Endothelial cell of umbilical vein (primary cell): ENCODE data around the gene KLHL42. TPM values are rescaled to one million over a fixed set of nuclear protein-coding genes. Genes with fewer than 3 reads are reported as not detected.

Experiments used
- BruUV-seq: library from RNA; stranded (reverse); fragments of 400-500 nt; replicated peaks from 2 replicates; lab custom pipeline; 2021; lab: Mats Ljungman, UMichigan
- CTCF ChIA-PET: fragments of 300-600, 350-600 bp; sonication (Branson Sonifier 250); formaldehyde crosslinking; loops from one replicate; lab custom pipeline; 2021; ENCODE audit warnings: antibody characterized with exemption, inconsistent platforms; lab: Charles Lee
- POLR2A ChIA-PET: fragments of 300-600, 350-600 bp; sonication (Branson Sonifier 250); formaldehyde crosslinking; loops from one replicate; lab custom pipeline; 2021; ENCODE audit warnings: antibody characterized with exemption, inconsistent platforms; lab: Charles Lee
- DNase-seq: peaks from one replicate; pipeline ENCODE4 v3.0.0-alpha.2; 2011; ENCODE audit warnings: low read depth, low spot score
- FAIRE-seq: peaks from 2 replicates; lab custom pipeline; 2011; peaks lifted over from hg19 to GRCh38; lab: Jason Lieb, UNC
- H2AFZ ChIP-seq: 2 replicates; pipeline ENCODE4 v1.6.0; 2012; ENCODE audit warnings: low read depth, low read length, control low read depth, inconsistent platforms
- H3K27ac ChIP-seq: 2 replicates; pipeline ENCODE4 v1.5.1; 2011; ENCODE audit warnings: low read depth, mild to moderate bottlenecking, control low read depth, low read length, moderate library complexity; ENCODE audit not compliant: insufficient read depth
- H3K27me3 ChIP-seq, 2 experiments: 2 replicates each; pipeline versions ENCODE4 v1.6.0 to v1.6.1; 2011; ENCODE audit warnings: low read length in 2 of 2, mixed read lengths in 1 of 2; ENCODE audit not compliant: control insufficient read depth in 2 of 2, insufficient read depth in 2 of 2
- H3K36me3 ChIP-seq, 2 experiments: 2 replicates in 1 of 2; 3 replicates in 1 of 2; pipeline ENCODE4 v1.5.1; 2011; ENCODE audit warnings: low read length in 2 of 2, mild to moderate bottlenecking in 1 of 2, moderate library complexity in 1 of 2; ENCODE audit not compliant: control insufficient read depth in 2 of 2, insufficient read depth in 2 of 2; ENCODE audit errors: extremely low read depth in 1 of 2
- H3K4me1 ChIP-seq: 3 replicates; pipeline ENCODE4 v1.5.1; 2011; ENCODE audit warnings: mild to moderate bottlenecking, low read length; ENCODE audit not compliant: control insufficient read depth, insufficient read depth; ENCODE audit errors: extremely low read depth
- H3K4me2 ChIP-seq: 2 replicates; pipeline ENCODE4 v1.6.1; 2011; ENCODE audit warnings: low read length, control low read depth, mixed read lengths; ENCODE audit not compliant: insufficient read depth
- H3K4me3 ChIP-seq, 3 experiments: fragments of 200-600 bp in 1 of 3; sonication (generic), shearing (Covaris generic) in 1 of 3; replicated peaks in 1 of 3; 2 replicates each; pipeline ENCODE4 v1.5.1; 2011 to 2016; ENCODE audit warnings: control low read depth in 3 of 3, low read length in 3 of 3, mild to moderate bottlenecking in 2 of 3, inconsistent platforms in 1 of 3, low read depth in 1 of 3, moderate library complexity in 1 of 3; ENCODE audit not compliant: insufficient read depth in 1 of 3
- H3K79me2 ChIP-seq: 2 replicates; pipeline ENCODE4 v1.6.0; 2012; ENCODE audit warnings: low read length, inconsistent platforms; ENCODE audit not compliant: control insufficient read depth, insufficient read depth
- H3K9ac ChIP-seq: replicated peaks from 2 replicates; pipeline ENCODE3; 2011; ENCODE audit warnings: low read length, control low read depth; ENCODE audit not compliant: insufficient read depth; ENCODE audit errors: extremely low read depth
- H3K9me1 ChIP-seq: replicated peaks from 3 replicates; pipeline ENCODE4 v1.6.0; 2011; ENCODE audit warnings: mild to moderate bottlenecking, low read length; ENCODE audit not compliant: control insufficient read depth, insufficient read depth; ENCODE audit errors: extremely low read depth
- H3K9me3 ChIP-seq: replicated peaks from 2 replicates; pipeline ENCODE4 v1.5.1; 2012; ENCODE audit warnings: low read length, inconsistent platforms; ENCODE audit not compliant: control insufficient read depth, insufficient read depth
- H4K20me1 ChIP-seq: replicated peaks from 2 replicates; pipeline ENCODE3; 2011; ENCODE audit warnings: mild to moderate bottlenecking, low read length; ENCODE audit not compliant: control insufficient read depth, insufficient read depth; ENCODE audit errors: extremely low read depth
- EZH2 ChIP-seq: IDR thresholded peaks from 2 replicates; pipeline ENCODE4 v1.6.1; 2012; ENCODE audit warnings: borderline replicate concordance, low read depth, mild to moderate bottlenecking, moderate library complexity, low read length, inconsistent platforms; ENCODE audit not compliant: severe bottlenecking
- FOS ChIP-seq: IDR thresholded peaks from 2 replicates; pipeline ENCODE4 v1.6.1; 2011; ENCODE audit warnings: mild to moderate bottlenecking, low read length, moderate library complexity, borderline replicate concordance; ENCODE audit not compliant: insufficient read depth
- GATA2 ChIP-seq: IDR thresholded peaks from 2 replicates; pipeline ENCODE4 v1.7.0; 2011; ENCODE audit warnings: low read depth, mild to moderate bottlenecking, moderate library complexity, mixed read lengths, low read length; ENCODE audit not compliant: insufficient read length, insufficient read depth
- JUN ChIP-seq: IDR thresholded peaks from 2 replicates; pipeline ENCODE4 v1.6.1; 2011; ENCODE audit warnings: borderline replicate concordance, low read depth; ENCODE audit not compliant: insufficient read length, insufficient read depth
- MYC ChIP-seq: IDR thresholded peaks from one replicate; pipeline ENCODE4 v1.6.1; 2011; ENCODE audit warnings: mild to moderate bottlenecking, low read depth, low read length
- POLR2A ChIP-seq: IDR thresholded peaks from 2 replicates; pipeline ENCODE4 v1.6.1; 2012; ENCODE audit warnings: low read depth, mild to moderate bottlenecking, control low read depth, low read length
- POLR2AphosphoS5 ChIP-seq: IDR thresholded peaks from 2 replicates; pipeline ENCODE4 v1.6.1; 2012; ENCODE audit warnings: low read depth, mild to moderate bottlenecking, control low read depth, low read length, moderate library complexity; ENCODE audit not compliant: insufficient read depth
- dilution Hi-C: fragments of 300-500 bp; cut with MboI; formaldehyde crosslinking; loops from one replicate; pipeline ENCODE4 v1.15.0; 2019; ENCODE audit warnings: low sequenced_read_pairs; ENCODE audit not compliant: extremely low pct_ligation_motif_present
- intact Hi-C: fragments of 100-400 bp; cut with micrococcal nuclease; formaldehyde crosslinking; loops from one replicate; pipeline ENCODE4 v1.10.0; 2022
- polyA plus RNA-seq, 4 experiments: library from polyadenylated mRNA; depleted of rRNA in 3 of 4; stranded (reverse) in 3 of 4; unstranded in 1 of 4; fragments of >200 nt; gene quantifications; 2 replicates each; pipeline versions ENCODE4 v1.2.1 to v1.2.3, GENCODE V29; 2011 to 2012; ENCODE audit warnings: missing spikeins in 1 of 4
- total RNA-seq: library from RNA; stranded (reverse); gene quantifications from 2 replicates; pipeline ENCODE4 v1.2.3, GENCODE V29; 2021
- TF ChIP-seq, protein P1 (sequence below): IDR thresholded peaks from 2 replicates; pipeline ENCODE4 v1.6.1; 2011; ENCODE audit not compliant: insufficient read depth, insufficient read length
- TF ChIP-seq, protein P2 (sequence below), 2 donors: IDR thresholded peaks; 1 replicate in 1 of 2; 2 replicates in 1 of 2; pipeline ENCODE4 v1.5.1; 2011; ENCODE audit warnings: low read length in 2 of 2, mild to moderate bottlenecking in 2 of 2, moderate library complexity in 2 of 2, control low read depth in 1 of 2, inconsistent platforms in 1 of 2, low read depth in 1 of 2; ENCODE audit not compliant: insufficient read depth in 1 of 2; ENCODE audit errors: extremely low read depth in 1 of 2

Gene KLHL42
- total and polyA plus RNA-seq, 2 donors (not counting 3 experiments of a cell fraction or from before 2014, with no cell fraction given): 20.1 to 36.2 TPM

DNA sequence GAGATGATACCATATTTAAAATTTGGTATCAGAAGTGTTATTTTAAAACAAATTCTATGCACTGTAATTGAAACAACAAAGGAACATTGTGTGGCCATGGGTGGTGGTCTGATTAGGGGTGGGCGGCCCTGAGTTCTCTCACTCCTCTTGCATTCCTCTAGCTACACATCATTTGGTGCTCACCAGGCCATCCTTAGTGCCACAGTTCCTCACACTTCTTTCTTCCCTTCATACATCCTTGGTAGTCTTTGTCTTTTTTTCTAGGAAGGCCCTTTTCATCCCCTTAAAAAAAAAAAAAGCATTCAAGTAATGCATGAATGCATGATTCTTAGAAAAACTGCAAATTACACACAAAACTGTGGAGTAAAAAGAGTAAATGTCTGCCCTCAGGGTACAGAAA, 2.4 kb downstream of the KLHL42 start:
- dilution Hi-C loops: no loop called here
- no peak for FAIRE-seq
- H3K9me1 ChIP-seq: no peaks in the 10 kb centered on the region
- peaks cover 33% of the 10 kb centered on the region for H3K4me1 ChIP-seq
- DNase-seq: no peak
- TF ChIP-seq JUN: no peak
- no peak for TF ChIP-seq EZH2
- TF ChIP-seq GATA2: no peak
- TF ChIP-seq, protein P1, sequence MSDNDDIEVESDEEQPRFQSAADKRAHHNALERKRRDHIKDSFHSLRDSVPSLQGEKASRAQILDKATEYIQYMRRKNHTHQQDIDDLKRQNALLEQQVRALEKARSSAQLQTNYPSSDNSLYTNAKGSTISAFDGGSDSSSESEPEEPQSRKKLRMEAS: no peak
- TF ChIP-seq FOS: no peak
- no peak for TF ChIP-seq POLR2AphosphoS5
- TF ChIP-seq, protein P2, sequence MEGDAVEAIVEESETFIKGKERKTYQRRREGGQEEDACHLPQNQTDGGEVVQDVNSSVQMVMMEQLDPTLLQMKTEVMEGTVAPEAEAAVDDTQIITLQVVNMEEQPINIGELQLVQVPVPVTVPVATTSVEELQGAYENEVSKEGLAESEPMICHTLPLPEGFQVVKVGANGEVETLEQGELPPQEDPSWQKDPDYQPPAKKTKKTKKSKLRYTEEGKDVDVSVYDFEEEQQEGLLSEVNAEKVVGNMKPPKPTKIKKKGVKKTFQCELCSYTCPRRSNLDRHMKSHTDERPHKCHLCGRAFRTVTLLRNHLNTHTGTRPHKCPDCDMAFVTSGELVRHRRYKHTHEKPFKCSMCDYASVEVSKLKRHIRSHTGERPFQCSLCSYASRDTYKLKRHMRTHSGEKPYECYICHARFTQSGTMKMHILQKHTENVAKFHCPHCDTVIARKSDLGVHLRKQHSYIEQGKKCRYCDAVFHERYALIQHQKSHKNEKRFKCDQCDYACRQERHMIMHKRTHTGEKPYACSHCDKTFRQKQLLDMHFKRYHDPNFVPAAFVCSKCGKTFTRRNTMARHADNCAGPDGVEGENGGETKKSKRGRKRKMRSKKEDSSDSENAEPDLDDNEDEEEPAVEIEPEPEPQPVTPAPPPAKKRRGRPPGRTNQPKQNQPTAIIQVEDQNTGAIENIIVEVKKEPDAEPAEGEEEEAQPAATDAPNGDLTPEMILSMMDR (IDR thresholded peaks at IDR 0.05; ENCODE audit: extremely low read depth in 1 of 2, insufficient read depth in 1 of 2, low read depth in 1 of 2, low read length in 2 of 2): no peak
- no peak for TF ChIP-seq MYC
- no peak for TF ChIP-seq POLR2A
- no peaks in the 10 kb centered on the region for H3K9me3 ChIP-seq
- no peak overlapping the region for H3K9ac ChIP-seq
- H3K4me2 ChIP-seq: no peak overlapping the region
- no peaks in the 10 kb centered on the region for H3K36me3 ChIP-seq
- BruUV-seq: no TSS peak
- H3K27ac ChIP-seq: no peak overlapping the region
- ChIA-PET CTCF (interaction anchor here (0.7 to 1.3 kb wide), 2 partner anchors 39 to 437 kb away, joined by 3 to 4 read pairs; no protein-coding TSS in a partner anchor), POLR2A (no interaction called here)
- H2AFZ ChIP-seq: no peak overlapping the region
- H4K20me1 ChIP-seq: no peaks in the 10 kb centered on the region
- no peak overlapping the region for H3K4me3 ChIP-seq
- peaks cover 51% of the 10 kb centered on the region for H3K79me2 ChIP-seq
- intact Hi-C loops: no loop called here
- H3K27me3 ChIP-seq: no peaks in the 10 kb centered on the region
